ENCODE measurements around the gene PLCB1. TPM values are rescaled to one million over a fixed set of nuclear protein-coding genes. Genes with fewer than 3 reads are reported as not detected.

PLCB1 gene
- total RNA-seq, 1 donor, result 13.4 TPM

GRCh38 chr20:8255945-8256632 is 124.0 kb downstream of the PLCB1 start:
- Histone ChIP-seq H3K27ac (ENCODE audit: low read depth, low read length) (no peak overlapping the region), H3K36me3 (ENCODE audit: insufficient read depth, low read length) (no peaks in the 10 kb centered on the region), H3K27me3 (ENCODE audit: insufficient read depth, low read length) (no peaks in the 10 kb centered on the region), H4K20me1 (ENCODE audit: insufficient read depth, low read length) (no peaks in the 10 kb centered on the region), H3K79me2 (ENCODE audit: insufficient read depth, low read length) (no peaks in the 10 kb centered on the region), H2AFZ (ENCODE audit: low read length) (no peak overlapping the region), H3K4me1 (ENCODE audit: insufficient read depth, low read length) (no peaks in the 10 kb centered on the region), H3K4me3 (ENCODE audit: insufficient read depth, low read length) (no peak overlapping the region), H3K4me2 (ENCODE audit: insufficient read depth, low read length) (no peak overlapping the region), H3K9me3 (ENCODE audit: low read depth, low read length) (no peaks in the 10 kb centered on the region)
- TF ChIP-seq CTCF (IDR thresholded peaks at IDR 0.05; ENCODE audit: extremely low read depth, low read depth, low read length), result no peak
- no peak for DNase-seq (ENCODE audit: insufficient read length, low spot score, missing footprints)

GRCh38 chr20:8260837-8261251 is 128.8 kb downstream of the PLCB1 start:
- no peak for DNase-seq (ENCODE audit: insufficient read length, low spot score, missing footprints)
- no peaks in the 10 kb centered on the region for H3K36me3 ChIP-seq (ENCODE audit: insufficient read depth, low read length)
- H3K9me3 ChIP-seq (ENCODE audit: low read depth, low read length), result no peaks in the 10 kb centered on the region
- TF ChIP-seq CTCF (IDR thresholded peaks at IDR 0.05; ENCODE audit: extremely low read depth, low read depth, low read length), result no peak
- no peaks in the 10 kb centered on the region for H3K79me2 ChIP-seq (ENCODE audit: insufficient read depth, low read length)
- no peaks in the 10 kb centered on the region for H4K20me1 ChIP-seq (ENCODE audit: insufficient read depth, low read length)
- H3K4me3 ChIP-seq (ENCODE audit: insufficient read depth, low read length), result no peak overlapping the region
- no peaks in the 10 kb centered on the region for H3K4me1 ChIP-seq (ENCODE audit: insufficient read depth, low read length)
- H3K4me2 ChIP-seq (ENCODE audit: insufficient read depth, low read length), result no peak overlapping the region
- H3K27ac ChIP-seq (ENCODE audit: low read depth, low read length), result no peak overlapping the region
- H2AFZ ChIP-seq (ENCODE audit: low read length), result no peak overlapping the region
- H3K27me3 ChIP-seq (ENCODE audit: insufficient read depth, low read length), result no peaks in the 10 kb centered on the region

- no peak for DNase-seq (ENCODE audit: insufficient read length, low spot score, missing footprints)
- Histone ChIP-seq H3K36me3 (ENCODE audit: insufficient read depth, low read length) (no peaks in the 10 kb centered on the region), H3K4me2 (ENCODE audit: insufficient read depth, low read length) (no peak overlapping the region), H2AFZ (ENCODE audit: low read length) (no peak overlapping the region), H3K4me1 (ENCODE audit: insufficient read depth, low read length) (no peaks in the 10 kb centered on the region), H4K20me1 (ENCODE audit: insufficient read depth, low read length) (no peaks in the 10 kb centered on the region), H3K9me3 (ENCODE audit: low read depth, low read length) (no peaks in the 10 kb centered on the region), H3K79me2 (ENCODE audit: insufficient read depth, low read length) (no peaks in the 10 kb centered on the region), H3K27ac (ENCODE audit: low read depth, low read length) (no peak overlapping the region), H3K27me3 (ENCODE audit: insufficient read depth, low read length) (no peaks in the 10 kb centered on the region), H3K4me3 (ENCODE audit: insufficient read depth, low read length) (no peak overlapping the region)
- TF ChIP-seq CTCF (IDR thresholded peaks at IDR 0.05; ENCODE audit: extremely low read depth, low read depth, low read length), result no peak
Measured at GRCh38 chr20:8262721-8263120, 130.7 kb downstream of the PLCB1 start.

- Histone ChIP-seq H3K27me3 (ENCODE audit: insufficient read depth, low read length) (no peaks in the 10 kb centered on the region), H2AFZ (ENCODE audit: low read length) (no peak overlapping the region), H3K4me1 (ENCODE audit: insufficient read depth, low read length) (no peaks in the 10 kb centered on the region), H4K20me1 (ENCODE audit: insufficient read depth, low read length) (no peaks in the 10 kb centered on the region), H3K4me3 (ENCODE audit: insufficient read depth, low read length) (no peak overlapping the region), H3K9me3 (ENCODE audit: low read depth, low read length) (no peaks in the 10 kb centered on the region), H3K36me3 (ENCODE audit: insufficient read depth, low read length) (no peaks in the 10 kb centered on the region), H3K79me2 (ENCODE audit: insufficient read depth, low read length) (no peaks in the 10 kb centered on the region), H3K27ac (ENCODE audit: low read depth, low read length) (no peak overlapping the region), H3K4me2 (ENCODE audit: insufficient read depth, low read length) (no peak overlapping the region)
- DNase-seq (ENCODE audit: insufficient read length, low spot score, missing footprints), result no peak
- no peak for TF ChIP-seq CTCF (IDR thresholded peaks at IDR 0.05; ENCODE audit: extremely low read depth, low read depth, low read length)
Measured at GRCh38 chr20:8265588-8265987, 133.5 kb downstream of the PLCB1 start.
